Occipital lobe (tissue), 2 donors: ENCODE results near the gene FAM184A. TPM values are rescaled to one million over a fixed set of nuclear protein-coding genes. Genes with fewer than 3 reads are reported as not detected.

ENCODE experiments used
- DNase-seq: peaks from one replicate; lab custom pipeline; 2025; lab: John Stamatoyannopoulos, UW
- total RNA-seq: library from RNA; depleted of rRNA; stranded (reverse); fragments of >200 nt; gene quantifications from one replicate; pipeline ENCODE4 v1.2.3, GENCODE V29; 2014

The FAM184A gene
- total RNA-seq, 1 donor from 2014 or later: 37.3 TPM

DNA sequence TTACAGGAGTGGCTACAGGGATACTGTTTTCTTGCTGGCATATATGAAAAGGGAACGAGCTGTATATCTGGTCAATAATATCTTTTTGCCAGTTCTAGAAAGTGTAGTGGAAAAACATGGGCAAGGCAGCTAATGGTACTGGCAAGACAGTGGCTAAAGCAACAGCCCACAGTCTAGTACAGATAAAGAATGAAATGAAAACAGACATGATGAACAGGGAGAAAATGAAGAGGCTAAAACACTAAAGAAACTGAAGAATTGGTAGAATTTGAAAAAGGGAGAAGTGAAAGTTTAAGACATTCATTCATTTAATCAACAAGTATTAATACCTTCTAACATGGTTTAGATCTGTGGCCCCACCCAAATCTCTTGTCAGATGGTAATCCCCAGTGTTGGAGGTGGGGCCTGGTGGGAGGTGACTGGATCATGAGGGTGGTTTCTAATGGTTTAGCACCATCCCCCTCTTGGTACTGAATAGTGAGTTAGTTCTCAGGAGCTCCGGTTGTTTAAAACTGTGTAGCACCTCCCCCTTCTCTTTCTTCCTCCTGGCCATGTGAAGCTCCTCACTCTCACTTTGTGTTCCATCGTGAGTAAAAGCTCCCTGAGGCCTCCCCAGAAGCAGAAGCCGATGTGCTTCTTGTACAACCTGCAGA is 18.1 kb downstream of the FAM184A start:
- DNase-seq: no peak

DNA sequence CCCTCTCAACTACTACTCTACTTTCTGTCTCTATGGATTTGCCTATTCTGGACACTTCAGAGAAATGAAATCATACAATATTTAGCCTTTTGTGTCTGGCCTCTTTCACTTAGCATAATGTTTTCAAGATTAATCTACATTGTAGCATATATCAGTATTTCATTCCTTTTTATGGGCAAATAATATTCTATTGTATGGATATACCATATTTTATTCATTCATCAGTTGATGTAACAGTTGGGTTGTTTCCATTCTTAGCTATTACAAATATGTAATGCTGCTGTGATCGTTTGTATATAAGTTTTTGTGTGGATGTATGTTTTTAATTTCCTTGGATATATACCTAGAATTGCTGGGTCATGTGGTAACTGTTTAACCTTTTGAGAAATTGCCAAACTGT is 23.4 kb downstream of the FAM184A start:
- no peak for DNase-seq

DNA sequence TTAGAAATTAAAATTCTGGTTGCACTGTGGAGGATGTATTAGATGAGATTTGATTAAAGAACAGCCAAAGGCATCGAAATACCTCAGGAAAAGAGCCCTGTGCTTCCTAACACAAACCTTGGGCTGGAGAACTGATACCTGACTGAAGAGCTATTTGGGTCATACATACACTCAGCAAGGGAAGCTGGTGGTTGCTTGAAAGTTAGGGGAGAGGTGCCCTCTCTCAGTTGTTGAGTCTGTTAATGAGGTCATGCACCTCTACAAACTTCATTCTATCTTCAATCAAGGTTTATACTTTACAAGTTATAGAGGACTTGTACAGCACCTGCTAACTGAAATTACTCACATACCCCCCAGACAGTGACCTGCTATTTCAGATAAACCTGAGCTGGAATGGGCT is 25.5 kb downstream of the FAM184A start:
- DNase-seq: no peak

DNA sequence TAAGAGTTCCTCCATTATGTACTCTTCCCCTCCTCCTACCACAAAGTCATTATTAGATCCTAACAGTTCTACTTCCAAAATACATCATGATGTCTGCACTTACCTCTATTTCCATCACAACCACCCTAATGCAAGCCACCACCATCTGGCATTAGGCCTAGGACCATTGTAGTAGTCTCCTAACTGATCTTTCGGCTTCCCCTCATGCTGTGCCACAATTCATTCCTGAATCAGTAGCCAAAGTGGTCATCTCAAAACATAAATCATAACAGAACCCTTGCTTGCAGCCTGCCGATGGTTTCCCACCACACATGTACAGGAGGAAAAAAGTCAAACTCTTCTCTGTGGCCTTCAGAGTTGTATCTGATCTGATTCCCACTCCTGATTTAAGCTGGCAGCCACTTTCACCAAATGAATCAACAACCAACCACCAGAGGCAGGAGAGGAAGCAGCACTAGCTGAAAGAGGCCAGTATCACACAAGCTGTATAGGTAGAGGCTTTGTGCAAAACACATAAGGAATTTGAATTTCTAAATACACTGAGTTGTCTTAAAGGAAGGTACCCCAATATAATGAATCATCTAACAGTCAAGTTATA is 26.1 kb downstream of the FAM184A start:
- DNase-seq: no peak

DNA sequence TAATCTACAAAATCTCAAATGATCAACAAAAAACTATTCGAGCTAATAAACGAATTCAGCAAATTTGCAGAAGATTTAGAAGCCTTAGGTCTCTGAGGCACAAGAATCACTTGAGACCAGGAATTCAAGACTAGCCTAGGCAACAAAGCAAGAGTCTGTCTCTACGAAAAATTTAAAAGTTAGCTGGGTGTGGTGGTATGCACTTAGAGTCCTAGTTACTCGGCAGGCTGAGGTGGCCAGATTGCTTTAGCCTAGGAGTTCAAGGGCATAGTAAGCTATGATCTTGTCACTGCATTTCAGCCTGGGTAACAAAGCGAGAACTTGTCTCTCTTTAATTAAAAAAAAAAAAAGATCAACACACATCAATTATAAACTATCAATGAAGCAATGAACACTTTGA is 34.2 kb downstream of the FAM184A start:
- DNase-seq: no peak

DNA sequence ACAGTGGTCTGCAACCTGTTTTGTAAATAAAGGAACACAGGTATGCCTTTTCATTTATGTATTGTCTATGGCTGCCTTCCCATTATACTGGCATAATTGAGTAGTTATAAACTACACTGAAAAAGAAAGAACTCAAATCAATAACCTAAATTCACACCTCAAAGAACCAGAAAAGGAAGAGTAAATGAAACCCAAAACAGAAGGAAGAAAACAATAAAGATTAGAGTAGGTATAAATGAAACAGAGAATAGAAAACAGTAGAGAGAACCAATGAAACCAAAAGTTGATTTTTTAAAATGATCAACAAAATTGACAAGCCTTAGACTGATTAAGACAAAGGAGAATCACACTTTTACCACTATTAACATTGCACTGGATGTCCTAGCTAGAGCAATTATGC is 34.7 kb downstream of the FAM184A start:
- DNase-seq: no peak

DNA sequence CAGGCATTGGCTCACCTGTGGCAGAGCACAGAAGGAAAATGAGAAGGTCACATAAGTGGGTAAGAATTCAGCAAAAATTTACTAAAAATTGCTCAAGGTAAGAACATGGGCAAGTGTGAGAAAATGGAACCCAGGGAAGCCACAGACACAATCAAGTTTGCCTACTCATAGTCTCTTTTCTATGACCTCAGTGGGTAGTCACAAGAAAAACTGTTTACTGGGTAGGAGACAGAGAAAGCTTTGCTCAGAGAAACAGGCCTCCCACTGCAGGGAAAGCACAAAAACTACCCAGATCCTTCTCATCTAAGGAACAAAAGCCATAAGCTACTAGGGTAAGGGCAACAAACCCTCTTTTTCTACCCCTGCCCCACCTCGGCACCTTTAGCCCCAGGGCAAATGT is 35.2 kb downstream of the FAM184A start:
- no peak for DNase-seq

DNA sequence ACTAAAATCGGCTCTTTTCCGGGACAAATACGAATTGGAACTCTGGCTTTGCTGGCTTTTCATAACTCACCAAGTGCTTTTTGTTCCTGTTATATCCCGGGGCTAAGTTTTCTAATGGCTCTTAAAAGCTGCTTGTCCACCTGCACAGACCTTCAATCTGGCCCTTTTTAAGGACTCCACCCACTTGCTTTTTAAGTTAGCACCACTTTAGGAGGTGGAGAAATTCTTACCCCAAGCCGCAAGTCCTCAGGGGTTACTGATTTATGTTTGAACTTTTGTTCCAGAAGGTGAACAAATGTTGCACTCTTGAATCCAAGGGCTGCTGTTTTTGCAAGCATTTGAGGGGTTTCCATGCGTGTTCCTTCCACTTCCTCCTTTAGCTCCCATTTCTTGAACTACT is 37.8 kb downstream of the FAM184A start:
- no peak for DNase-seq

DNA sequence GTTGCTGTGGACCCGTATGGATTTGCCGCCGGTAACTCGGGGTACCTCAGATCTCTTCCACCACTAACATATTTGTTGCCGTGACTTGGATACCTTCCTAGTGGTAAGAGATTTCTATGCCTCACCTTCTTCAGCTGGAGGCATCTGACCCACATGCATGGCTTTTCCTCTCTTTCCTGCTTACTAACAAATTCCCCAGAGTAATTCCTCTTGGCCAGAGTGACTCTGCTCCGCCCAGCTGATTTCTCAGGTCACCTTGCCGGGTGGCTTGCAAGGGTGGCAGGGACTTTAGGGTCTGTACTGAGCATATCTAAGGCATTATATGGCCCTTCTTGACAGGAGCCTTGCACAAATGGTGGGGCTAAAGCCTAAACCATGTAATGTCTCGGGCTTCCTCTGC is 38.2 kb downstream of the FAM184A start:
- DNase-seq: no peak

DNA sequence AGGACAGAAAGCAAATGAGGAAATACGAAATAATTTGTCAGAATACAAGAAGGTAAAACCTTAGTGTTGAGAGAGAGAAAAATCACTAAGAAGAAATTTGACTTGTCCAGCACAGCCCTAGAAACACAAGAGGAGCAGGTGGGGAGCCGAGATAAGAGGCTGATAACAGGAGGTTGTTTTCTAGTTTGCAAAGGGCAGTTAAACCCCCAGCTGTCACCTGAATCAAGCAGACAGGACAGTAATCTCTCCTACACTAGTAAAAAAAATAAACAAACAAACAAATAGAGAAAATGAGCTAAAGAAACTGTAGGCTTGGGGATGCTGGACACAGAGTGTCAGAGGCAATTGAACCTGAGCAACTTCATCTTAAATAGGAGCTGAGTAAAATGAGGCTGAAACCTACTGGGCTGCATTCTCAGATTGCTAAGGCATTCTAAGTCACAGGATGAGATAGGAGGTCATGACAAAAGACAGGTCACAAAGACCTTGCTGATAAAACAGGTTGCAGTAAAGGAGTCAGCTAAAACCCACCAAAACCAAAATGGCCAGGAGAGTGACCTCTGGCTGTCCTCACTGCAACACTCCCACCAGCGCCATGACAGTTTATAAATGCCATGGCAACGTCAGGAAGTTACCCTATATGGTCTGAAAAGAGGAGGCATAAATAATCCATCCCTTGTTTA is 40.4 kb downstream of the FAM184A start:
- no peak for DNase-seq

DNA sequence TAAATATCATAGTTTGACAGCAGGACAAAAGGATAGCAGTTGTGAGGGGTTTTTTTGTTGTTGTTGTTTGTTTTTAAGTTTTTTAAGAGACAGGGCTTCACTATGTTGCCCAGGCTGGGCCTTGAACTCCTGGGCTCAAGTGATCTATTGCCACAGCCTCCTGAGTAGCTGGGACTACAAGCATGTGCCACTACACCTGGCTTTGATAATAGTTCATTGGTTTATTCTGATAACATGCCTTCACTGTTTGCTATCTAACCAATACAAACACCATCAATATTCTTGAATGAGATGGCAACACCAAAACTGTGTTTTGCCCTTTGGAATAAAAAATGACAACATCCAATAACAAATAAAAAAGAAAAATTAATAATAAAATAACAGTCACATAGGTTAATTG is 41.2 kb downstream of the FAM184A start:
- no peak for DNase-seq

DNA sequence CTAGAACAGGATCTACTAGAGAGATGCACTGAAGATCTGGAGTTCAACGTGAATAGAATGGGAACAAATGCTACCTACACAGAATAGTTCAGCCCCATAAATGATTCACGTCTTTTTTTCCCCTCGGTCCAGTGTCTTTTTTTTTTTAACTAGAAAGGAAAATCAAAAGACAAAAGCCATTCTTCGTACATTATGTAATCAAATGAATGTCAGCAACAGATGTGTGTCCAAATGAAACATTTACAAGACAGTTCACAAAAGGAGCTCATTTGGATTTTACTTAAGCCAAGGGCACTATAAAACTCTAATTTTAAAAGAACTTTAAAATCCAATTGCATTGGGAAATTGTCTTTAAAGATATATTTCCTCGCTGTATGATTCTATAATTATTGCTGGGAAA is 42.4 kb downstream of the FAM184A start:
- DNase-seq: no peak

DNA sequence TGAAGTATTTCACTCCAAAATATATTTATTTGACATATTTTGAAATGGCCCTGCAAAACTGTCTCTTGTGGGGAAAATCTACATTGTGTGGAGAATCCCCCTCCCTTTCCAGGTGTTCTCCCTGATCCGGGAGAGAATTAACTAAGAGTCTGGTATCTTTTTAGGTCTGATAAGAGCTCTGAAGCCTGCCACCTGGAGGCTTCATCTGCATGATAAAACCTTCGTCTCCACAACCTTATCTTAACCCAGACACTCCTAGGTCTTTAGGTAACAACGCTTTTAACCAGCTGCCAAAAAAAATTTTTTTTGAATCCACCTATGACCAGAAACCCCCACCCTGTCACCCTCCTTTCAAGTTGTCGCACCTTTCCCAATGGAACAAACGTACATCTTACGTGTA is 43.0 kb downstream of the FAM184A start:
- DNase-seq: no peak

DNA sequence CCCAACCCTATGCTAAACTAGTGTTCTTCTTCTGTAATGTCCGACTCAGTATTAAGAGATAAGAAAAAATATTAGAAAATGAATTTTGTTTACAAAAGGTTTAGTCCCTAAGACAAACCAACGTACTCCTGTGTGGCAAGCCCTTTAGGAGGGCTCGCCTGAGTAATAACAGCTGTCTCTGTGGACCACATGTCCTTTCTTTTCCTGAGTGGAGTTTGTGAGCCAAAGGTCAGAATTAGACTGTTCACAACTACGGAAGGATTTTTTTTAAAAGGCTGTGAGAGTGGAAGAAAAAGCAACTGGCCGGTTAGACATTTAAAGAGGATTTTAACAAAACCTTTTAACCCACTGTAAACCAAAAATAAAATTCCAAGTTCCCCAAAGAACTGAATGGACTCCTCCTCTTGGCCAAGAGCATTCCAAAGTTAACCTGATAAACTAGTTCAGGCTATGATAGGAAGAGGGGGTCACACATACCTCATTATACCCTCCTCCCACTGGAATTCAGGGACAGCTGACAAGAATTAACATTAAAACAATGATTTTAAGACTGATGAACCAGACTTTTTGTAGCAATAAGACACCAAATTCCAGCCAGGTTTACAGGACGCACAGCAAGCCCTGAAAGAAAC is 43.5 kb downstream of the FAM184A start:
- no peak for DNase-seq

DNA sequence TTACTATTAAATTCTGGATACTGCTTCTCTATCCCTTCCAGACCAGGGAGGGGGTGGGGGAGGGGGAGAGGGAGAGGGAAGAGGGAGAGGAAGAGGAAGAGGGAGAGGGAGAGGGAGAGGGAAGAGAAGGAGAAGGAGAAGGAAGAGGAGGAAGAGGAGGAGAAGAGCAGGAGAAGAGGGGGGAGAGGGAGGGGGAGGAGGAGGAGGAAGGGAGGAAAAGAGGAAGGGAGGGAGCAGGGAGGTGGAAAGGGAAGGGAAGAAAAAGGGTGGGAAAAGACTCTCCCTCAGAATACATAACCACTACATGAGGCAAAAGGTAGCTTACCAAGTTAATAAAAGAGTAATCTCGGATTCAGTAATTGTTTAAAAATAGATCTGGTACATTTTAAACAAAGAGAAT is 46.0 kb downstream of the FAM184A start:
- DNase-seq: no peak

DNA sequence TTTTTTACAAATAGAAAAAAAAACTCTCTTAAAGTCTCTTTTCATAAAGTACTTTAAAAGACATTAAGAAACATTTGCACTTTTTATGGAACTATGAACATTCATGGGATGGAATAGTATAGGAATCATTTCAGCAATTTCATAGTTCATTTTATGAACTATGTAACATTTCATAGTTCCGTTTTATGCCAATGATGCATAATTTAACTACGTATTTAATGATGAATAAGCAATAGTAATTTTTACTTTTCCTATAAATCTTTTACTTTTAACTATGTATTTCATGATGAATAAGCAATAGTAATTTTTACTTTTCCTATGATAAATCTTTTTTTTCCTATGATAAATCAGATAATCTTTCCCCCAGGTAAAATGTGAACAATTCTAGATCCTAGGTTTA is 47.7 kb downstream of the FAM184A start:
- no peak for DNase-seq

DNA sequence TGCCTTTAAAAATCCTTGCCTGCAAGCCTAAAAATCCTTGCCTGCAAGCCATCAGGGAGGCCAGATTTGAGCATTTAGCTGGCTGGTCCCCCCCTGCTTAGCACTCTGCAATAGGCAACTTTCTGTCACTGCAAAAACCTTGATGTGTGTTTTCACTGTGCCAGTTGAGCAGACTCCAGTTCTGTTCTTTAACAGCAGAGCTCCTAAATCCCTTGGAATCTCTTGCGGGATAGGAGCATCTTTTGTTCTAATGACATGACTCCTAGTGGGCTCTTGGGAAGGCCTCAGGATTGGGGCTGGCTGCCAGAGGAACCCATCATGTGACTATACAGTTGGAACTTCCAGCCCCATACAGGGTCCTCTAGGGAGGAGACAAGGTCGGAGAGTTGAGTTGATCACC is 50.4 kb downstream of the FAM184A start:
- DNase-seq: no peak

DNA sequence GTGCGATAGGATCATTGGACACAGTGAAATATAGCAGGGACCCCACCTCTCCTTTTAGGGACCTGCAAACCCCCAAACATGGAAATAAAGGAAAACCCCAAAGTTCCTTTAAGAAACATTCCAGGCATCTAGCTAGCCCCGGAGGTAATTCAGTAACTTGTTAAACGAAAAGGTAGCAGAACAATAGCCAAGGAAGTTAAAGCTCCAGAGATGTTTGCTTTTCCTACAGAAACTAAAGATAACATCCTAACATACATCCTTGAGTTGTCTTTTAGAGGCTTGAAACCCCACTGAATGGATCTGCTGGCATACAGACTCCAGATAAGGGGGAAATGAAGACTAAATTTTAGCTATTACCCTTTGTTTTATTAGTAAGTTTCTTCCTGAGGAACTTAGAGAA is 51.0 kb downstream of the FAM184A start:
- no peak for DNase-seq

DNA sequence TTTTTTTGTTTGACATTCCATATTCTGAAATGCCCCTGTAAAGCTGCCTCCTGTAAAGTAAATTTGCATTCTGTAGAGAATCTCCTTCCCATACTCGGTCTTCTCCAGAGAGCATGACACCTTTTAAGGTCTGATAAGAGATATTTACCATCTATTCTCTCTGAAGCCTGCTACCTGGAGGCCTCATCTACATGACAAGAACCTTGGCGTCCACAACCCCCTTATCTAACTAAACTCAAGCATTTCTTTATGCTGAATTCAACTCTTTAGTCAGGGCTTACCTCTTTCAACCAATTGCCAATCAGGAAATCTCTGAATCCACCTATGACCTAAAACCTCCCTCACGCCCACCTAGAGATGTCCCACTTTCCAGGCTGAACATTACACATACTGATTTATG is 51.6 kb downstream of the FAM184A start:
- DNase-seq: no peak

DNA sequence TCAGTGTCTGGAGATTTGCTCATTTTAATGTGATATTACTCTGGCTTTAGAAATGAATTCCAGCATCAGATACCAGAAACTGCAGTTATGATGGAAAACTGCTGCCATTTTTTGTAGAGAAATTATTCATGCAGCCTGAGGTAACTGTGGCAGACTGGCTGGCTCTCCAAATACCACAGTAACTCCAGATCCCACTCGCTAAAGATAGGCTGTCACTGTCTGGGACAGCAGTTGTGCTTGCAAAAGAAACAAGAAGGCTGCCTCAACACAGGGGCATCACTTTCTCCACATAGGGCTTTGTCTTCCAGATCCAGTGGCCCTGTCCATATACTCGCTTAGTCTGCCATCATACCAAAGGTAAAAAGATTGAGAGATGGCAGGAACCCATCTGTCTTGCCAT is 52.7 kb downstream of the FAM184A start:
- no peak for DNase-seq

DNA sequence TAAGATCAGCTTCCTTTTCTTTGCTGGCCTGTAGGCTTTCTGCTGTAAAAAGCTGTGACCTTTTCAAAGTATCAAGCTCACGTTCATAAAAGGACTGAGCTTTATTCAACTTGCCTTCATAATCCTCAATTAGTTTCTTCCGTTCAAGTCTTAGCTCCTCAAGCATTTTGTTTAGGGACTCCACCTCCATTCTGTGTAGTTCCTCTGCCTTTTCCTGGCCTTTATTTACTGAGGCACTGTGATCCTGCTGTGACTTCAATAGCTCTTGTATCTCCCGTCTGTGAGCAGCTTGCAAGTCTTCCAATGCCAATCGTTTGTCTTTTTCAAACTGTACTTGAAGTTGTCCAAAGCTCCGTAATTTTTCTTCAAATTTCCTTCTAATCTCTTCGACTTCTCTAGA is 54.4 kb downstream of the FAM184A start:
- no peak for DNase-seq

DNA sequence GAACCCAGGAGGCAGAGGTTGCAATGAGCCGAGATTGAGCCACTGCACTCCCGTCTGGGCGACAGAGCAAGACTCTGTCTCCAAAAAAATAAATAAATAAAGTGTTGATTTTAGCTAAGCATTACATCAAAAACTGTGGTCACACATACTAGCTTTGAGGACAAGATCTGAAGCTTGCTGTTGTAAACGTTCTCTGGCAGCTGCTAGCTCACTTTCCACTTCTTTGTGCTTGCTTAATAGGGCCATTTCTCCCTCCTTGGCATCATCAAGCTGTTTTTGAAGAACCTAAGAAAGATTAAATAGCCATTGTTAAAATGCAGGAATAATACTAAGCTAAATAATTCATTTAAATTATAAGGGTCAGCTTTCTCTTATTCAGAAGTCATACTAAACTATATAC is 55.7 kb downstream of the FAM184A start:
- no peak for DNase-seq
